Measurements from ENCODE around the gene ABCA4.
"Not testable (repeated sequence)": the region's sequence is repeated elsewhere in the genome, so short reads cannot be mapped to it uniquely, and the experiment has no call there.

The ABCA4 gene

GRCh38 chr1:93992190-93992589 lies 128.8 kb downstream of the ABCA4 start:
- no peak for TF ChIP-seq CTCF (conservative IDR thresholded peaks at IDR 0.05; ENCODE audit: low read depth, low read length)
- no peak overlapping the region for H3K4me3 ChIP-seq (ENCODE audit: low read length)
- DNase-seq (ENCODE audit: low read depth) = no peak

GRCh38 chr1:93991271-93991670 lies 129.7 kb downstream of the ABCA4 start:
- no peak for DNase-seq (ENCODE audit: low read depth)
- H3K4me3 ChIP-seq (ENCODE audit: low read length) = no peak overlapping the region
- no peak for TF ChIP-seq CTCF (conservative IDR thresholded peaks at IDR 0.05; ENCODE audit: low read depth, low read length)

- DNase-seq (ENCODE audit: low read depth); H3K4me3 ChIP-seq (ENCODE audit: low read length): not testable (repeated sequence)
Measured at GRCh38 chr1:93990477-93990876, 130.5 kb downstream of the ABCA4 start.

- H3K4me3 ChIP-seq (ENCODE audit: low read length) = no peak overlapping the region
- no peak for TF ChIP-seq CTCF (conservative IDR thresholded peaks at IDR 0.05; ENCODE audit: low read depth, low read length)
- DNase-seq (ENCODE audit: low read depth) = no peak
Measured at GRCh38 chr1:93990010-93990409, 130.9 kb downstream of the ABCA4 start.

- H3K4me3 ChIP-seq (ENCODE audit: low read length) = no peak overlapping the region
- TF ChIP-seq CTCF (conservative IDR thresholded peaks at IDR 0.05; ENCODE audit: low read depth, low read length) = no peak
- no peak for DNase-seq (ENCODE audit: low read depth)
Measured at GRCh38 chr1:93989601-93990000, 131.3 kb downstream of the ABCA4 start.

- no peak for DNase-seq (ENCODE audit: low read depth)
- no peak overlapping the region for H3K4me3 ChIP-seq (ENCODE audit: low read length)
- TF ChIP-seq CTCF (conservative IDR thresholded peaks at IDR 0.05; ENCODE audit: low read depth, low read length) = no peak
Measured at GRCh38 chr1:93988634-93989350, 132.2 kb downstream of the ABCA4 start.

GRCh38 chr1:93981274-93981667 lies 139.7 kb downstream of the ABCA4 start:
- no peak overlapping the region for H3K4me3 ChIP-seq (ENCODE audit: low read length)
- no peak for DNase-seq (ENCODE audit: low read depth)
- no peak for TF ChIP-seq CTCF (conservative IDR thresholded peaks at IDR 0.05; ENCODE audit: low read depth, low read length)

Measured in retinal pigment epithelial cell (primary cell).